ENCODE data around the gene HM13. TPM values are rescaled to one million over a fixed set of nuclear protein-coding genes. Genes with fewer than 3 reads are reported as not detected.

Gene HM13
- total and polyA plus RNA-seq, 2 of the 4 experiments (the other 2 are of a cell fraction) = 53.2 to 203 TPM

DNA sequence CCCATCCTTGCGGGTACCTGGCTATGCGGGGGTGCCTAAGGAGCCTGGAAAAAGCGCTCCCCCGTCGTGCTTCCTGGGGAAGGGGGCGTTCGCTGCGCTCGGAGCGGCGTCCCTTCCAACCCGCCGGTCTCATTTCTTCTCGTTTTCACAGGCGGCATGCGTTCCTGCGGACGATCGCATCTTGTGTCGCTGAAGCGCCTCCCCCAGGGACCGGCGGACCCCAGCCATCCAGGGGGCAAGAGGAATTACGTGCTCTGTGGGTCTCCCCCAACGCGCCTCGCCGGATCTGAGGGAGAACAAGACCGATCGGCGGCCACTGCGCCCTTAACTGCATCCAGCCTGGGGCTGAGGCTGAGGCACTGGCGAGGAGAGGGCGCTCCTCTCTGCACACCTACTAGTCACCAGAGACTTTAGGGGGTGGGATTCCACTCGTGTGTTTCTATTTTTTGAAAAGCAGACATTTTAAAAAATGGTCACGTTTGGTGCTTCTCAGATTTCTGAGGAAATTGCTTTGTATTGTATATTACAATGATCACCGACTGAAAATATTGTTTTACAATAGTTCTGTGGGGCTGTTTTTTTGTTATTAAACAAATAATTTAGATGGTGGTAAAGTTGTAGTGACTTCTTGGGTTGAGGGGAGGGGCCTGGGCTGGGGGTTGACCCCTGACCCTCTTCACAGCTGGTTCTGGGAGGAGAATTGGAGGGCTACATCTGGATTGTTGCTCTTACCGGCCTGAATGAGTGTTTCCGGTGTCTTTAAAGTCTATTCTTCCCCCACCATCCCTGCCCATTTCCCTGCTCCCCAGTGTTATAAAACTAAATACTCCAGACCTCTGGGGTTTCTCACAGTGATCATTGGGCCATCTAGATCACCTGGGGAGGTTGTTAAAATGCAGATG, 91.9 kb downstream of the HM13 start:
- Histone ChIP-seq H2AFZ (replicated peaks; ENCODE audit: low read length, poor library complexity) (peak overlapping the region; percentile 72), H4K5ac (ENCODE audit: low read depth, low read length) (no peak overlapping the region)
- intact Hi-C loops (cut with micrococcal nuclease) = loop anchor here (1.0 kb wide), 1 partner anchor 34 kb away; no protein-coding TSS in a partner anchor
- TF ChIP-seq, protein P1, sequence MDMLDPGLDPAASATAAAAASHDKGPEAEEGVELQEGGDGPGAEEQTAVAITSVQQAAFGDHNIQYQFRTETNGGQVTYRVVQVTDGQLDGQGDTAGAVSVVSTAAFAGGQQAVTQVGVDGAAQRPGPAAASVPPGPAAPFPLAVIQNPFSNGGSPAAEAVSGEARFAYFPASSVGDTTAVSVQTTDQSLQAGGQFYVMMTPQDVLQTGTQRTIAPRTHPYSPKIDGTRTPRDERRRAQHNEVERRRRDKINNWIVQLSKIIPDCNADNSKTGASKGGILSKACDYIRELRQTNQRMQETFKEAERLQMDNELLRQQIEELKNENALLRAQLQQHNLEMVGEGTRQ (IDR thresholded peaks at IDR 0.05; ENCODE audit: low read depth, low read length) = peak; percentile 1; the same call in 1 of the 2 replicates
- TF ChIP-seq MXI1 (IDR thresholded peaks at IDR 0.05; ENCODE audit: borderline replicate concordance, low read depth, low read length) = no peak; the same call in 1 of the 2 replicates
- TF ChIP-seq CEBPB (IDR thresholded peaks at IDR 0.05; ENCODE audit: low read depth, low read length) = no peak
- peak; percentile 95; the same call in 1 of the 2 replicates for TF ChIP-seq CHD1 (IDR thresholded peaks at IDR 0.05; ENCODE audit: low read depth, low read length)
- TF ChIP-seq, protein P2, sequence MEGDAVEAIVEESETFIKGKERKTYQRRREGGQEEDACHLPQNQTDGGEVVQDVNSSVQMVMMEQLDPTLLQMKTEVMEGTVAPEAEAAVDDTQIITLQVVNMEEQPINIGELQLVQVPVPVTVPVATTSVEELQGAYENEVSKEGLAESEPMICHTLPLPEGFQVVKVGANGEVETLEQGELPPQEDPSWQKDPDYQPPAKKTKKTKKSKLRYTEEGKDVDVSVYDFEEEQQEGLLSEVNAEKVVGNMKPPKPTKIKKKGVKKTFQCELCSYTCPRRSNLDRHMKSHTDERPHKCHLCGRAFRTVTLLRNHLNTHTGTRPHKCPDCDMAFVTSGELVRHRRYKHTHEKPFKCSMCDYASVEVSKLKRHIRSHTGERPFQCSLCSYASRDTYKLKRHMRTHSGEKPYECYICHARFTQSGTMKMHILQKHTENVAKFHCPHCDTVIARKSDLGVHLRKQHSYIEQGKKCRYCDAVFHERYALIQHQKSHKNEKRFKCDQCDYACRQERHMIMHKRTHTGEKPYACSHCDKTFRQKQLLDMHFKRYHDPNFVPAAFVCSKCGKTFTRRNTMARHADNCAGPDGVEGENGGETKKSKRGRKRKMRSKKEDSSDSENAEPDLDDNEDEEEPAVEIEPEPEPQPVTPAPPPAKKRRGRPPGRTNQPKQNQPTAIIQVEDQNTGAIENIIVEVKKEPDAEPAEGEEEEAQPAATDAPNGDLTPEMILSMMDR (conservative IDR thresholded peaks at IDR 0.05; ENCODE audit: low read depth, low read length) = no peak
- TF ChIP-seq MAZ (IDR thresholded peaks at IDR 0.05; ENCODE audit: borderline replicate concordance, low read depth, low read length) = no peak
- TF ChIP-seq SMC3 (IDR thresholded peaks at IDR 0.05; ENCODE audit: low read depth, low read length) = peak; percentile 6; the same call in 1 of the 2 replicates
- TF ChIP-seq, protein P3, sequence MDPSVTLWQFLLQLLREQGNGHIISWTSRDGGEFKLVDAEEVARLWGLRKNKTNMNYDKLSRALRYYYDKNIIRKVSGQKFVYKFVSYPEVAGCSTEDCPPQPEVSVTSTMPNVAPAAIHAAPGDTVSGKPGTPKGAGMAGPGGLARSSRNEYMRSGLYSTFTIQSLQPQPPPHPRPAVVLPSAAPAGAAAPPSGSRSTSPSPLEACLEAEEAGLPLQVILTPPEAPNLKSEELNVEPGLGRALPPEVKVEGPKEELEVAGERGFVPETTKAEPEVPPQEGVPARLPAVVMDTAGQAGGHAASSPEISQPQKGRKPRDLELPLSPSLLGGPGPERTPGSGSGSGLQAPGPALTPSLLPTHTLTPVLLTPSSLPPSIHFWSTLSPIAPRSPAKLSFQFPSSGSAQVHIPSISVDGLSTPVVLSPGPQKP (IDR thresholded peaks at IDR 0.05; ENCODE audit: borderline replicate concordance, low read depth, low read length) = no peak
- no peak for TF ChIP-seq NFE2L2 (IDR thresholded peaks at IDR 0.05; ENCODE audit: low read depth, low read length)
- TF ChIP-seq FOS (IDR thresholded peaks at IDR 0.05; ENCODE audit: low read depth, low read length) = no peak
- TF ChIP-seq RFX5 (IDR thresholded peaks at IDR 0.05; ENCODE audit: low read depth, low read length) = no peak

More for the DNA sequence above, 91.9 kb downstream of the HM13 start:
- CTCF ChIA-PET = interaction anchor here (1.1 to 2.5 kb wide), 2 partner anchors 33 to 44 kb away, joined by 5 to 6 read pairs; no protein-coding TSS in a partner anchor
- peaks cover 1% of the 10 kb centered on the region; the same call in 1 of the 2 replicates for H3K36me3 ChIP-seq (ENCODE audit: control insufficient read depth, insufficient read depth, low read length)
- peak overlapping the region; percentile 85 for H3K9ac ChIP-seq (ENCODE audit: low read depth, low read length)
- 0% methylated on average over 5 of the region's 39 CpGs; no CpG with 5 or more reads in 1 of the 2 experiments for WGBS, 2 experiments (ENCODE audit: extremely low coverage in 2 of 2, insufficient read length in 1 of 2)
- H3K4me3 ChIP-seq (ENCODE audit: insufficient read depth, low read depth, low read length) = peak overlapping the region; percentile 66
- in situ Hi-C loops (cut with MboI; ENCODE audit: low sequenced_read_pairs) = loop anchor here (5.0 kb wide), 1 partner anchor 44 kb away; no protein-coding TSS in a partner anchor
- ATAC-seq (ENCODE audit: low read depth) = no peak; the same call in 1 of the 2 replicates
- H3K79me1 ChIP-seq (ENCODE audit: low read depth in 1 of 2, low read length in 2 of 2) = peaks cover 0 to 17% of the 10 kb centered on the region in 2 experiments; a peak in 2 of 4 replicates
- no peaks in the 10 kb centered on the region for H3K9me1 ChIP-seq (ENCODE audit: insufficient read depth, low read length)
- H3K4ac ChIP-seq (ENCODE audit: low read depth, low read length) = peak overlapping the region; percentile 87
- POLR2A ChIA-PET (ENCODE audit: unreplicated experiment) = interaction anchor here (1.0 to 1.7 kb wide), 3 partner anchors 10 to 33 kb away, joined by 5 to 8 read pairs (median 6); no protein-coding TSS in a partner anchor
- peak overlapping the region; percentile 86 for H3K23ac ChIP-seq (ENCODE audit: low read depth, low read length)
- peak overlapping the region; percentile 85 for H2AK5ac ChIP-seq (ENCODE audit: low read depth, low read length)
- dilution Hi-C loops (cut with HindIII; ENCODE audit: low sequenced_read_pairs, unreplicated experiment) = no loop called here
- H4K91ac ChIP-seq (ENCODE audit: insufficient read depth, low read depth, low read length) = peak overlapping the region; percentile 66
- peak overlapping the region; percentile 29 to 79 for H4K8ac ChIP-seq (ENCODE audit: low read depth in 2 of 2, low read length in 2 of 2)
- peak overlapping the region; percentile 87 for H3K14ac ChIP-seq (replicated peaks; ENCODE audit: low read depth, low read length)
- H3K27me3 ChIP-seq (ENCODE audit: control insufficient read depth, insufficient read depth, low read length) = no peaks in the 10 kb centered on the region
- peak overlapping the region; percentile 89 for H3K56ac ChIP-seq (ENCODE audit: extremely low read depth, insufficient read depth, low read length)
- H3K4me2 ChIP-seq (ENCODE audit: low read depth, low read length) = peak overlapping the region; percentile 66
- DNase-seq = no peak
- H3K4me1 ChIP-seq (ENCODE audit: control insufficient read depth, insufficient read depth, low read length) = peaks cover 27% of the 10 kb centered on the region
- BruUV-seq (replicated peaks) = no TSS peak
- H2BK15ac ChIP-seq (ENCODE audit: low read depth, low read length) = 0 out of 3 replicates have a peak overlapping the region, but pooled peaks have one; percentile 24
- peaks cover 18% of the 10 kb centered on the region for H4K20me1 ChIP-seq (ENCODE audit: insufficient read depth, low read length)
- H2BK120ac ChIP-seq (ENCODE audit: low read depth, low read length) = peak overlapping the region; percentile 28; the same call in 1 of the 2 replicates
- H2BK20ac ChIP-seq (ENCODE audit: low read depth, low read length) = no peak overlapping the region
- peak overlapping the region; percentile 39; the same call in 1 of the 2 replicates for H3K18ac ChIP-seq (ENCODE audit: low read depth, low read length)
- no peaks in the 10 kb centered on the region for H3K9me3 ChIP-seq (ENCODE audit: control insufficient read depth, insufficient read depth, low read length)
- H2AK9ac ChIP-seq (replicated peaks; ENCODE audit: low read depth, low read length, poor library complexity) = peak overlapping the region; percentile 88
- H2BK5ac ChIP-seq (ENCODE audit: low read depth, low read length, poor library complexity, severe bottlenecking) = peak overlapping the region; percentile 56
- H3K27ac ChIP-seq (ENCODE audit: insufficient read depth, low read length) = peak overlapping the region; percentile 85

All from IMR-90 (cell line).